PFSK-1 (cell line): Measurements from ENCODE around the gene CDH8.

ENCODE experiments used
- POLR2AphosphoS5 ChIP-seq: IDR thresholded peaks from 2 replicates; pipeline ENCODE4 v1.6.1; 2012; ENCODE audit warnings: low read depth, mild to moderate bottlenecking, control low read depth, low read length, moderate library complexity
- REST ChIP-seq, 2 experiments: IDR thresholded peaks; 2 replicates each; pipeline versions ENCODE4 v1.6.1 to v1.8.0; 2011 to 2012; ENCODE audit warnings: low read depth in 2 of 2, low read length in 2 of 2, control low read depth in 1 of 2, inconsistent platforms in 1 of 2, mild to moderate bottlenecking in 1 of 2, moderate library complexity in 1 of 2; ENCODE audit not compliant: insufficient read depth in 1 of 2
- SIN3A ChIP-seq: IDR thresholded peaks from 2 replicates; pipeline ENCODE4 v1.6.1; 2012; ENCODE audit warnings: mild to moderate bottlenecking, low read length, moderate library complexity, borderline replicate concordance; ENCODE audit not compliant: insufficient read depth
- TAF1 ChIP-seq: IDR thresholded peaks from 2 replicates; pipeline ENCODE4 v1.6.1; 2012; ENCODE audit warnings: low read length, control low read depth, borderline replicate concordance; ENCODE audit not compliant: insufficient read depth

- TF ChIP-seq REST (IDR thresholded peaks at IDR 0.05; ENCODE audit: insufficient read depth in 1 of 2, low read depth in 2 of 2, low read length in 2 of 2) (no peak), SIN3A (no peak), POLR2AphosphoS5 (no peak), TAF1 (no peak)
These were observed 202.2 kb downstream of the CDH8 start for GRCh38 chr16:61834082-61834481.
